ENCODE data around the gene KDM7A. TPM values are rescaled to one million over a fixed set of nuclear protein-coding genes. Genes with fewer than 3 reads are reported as not detected.

KDM7A gene
- total and polyA plus RNA-seq, 2 of the 8 experiments (the other 6 are each of a cell fraction or from before 2014, with no cell fraction given): 2.2 to 12.5 TPM

DNA sequence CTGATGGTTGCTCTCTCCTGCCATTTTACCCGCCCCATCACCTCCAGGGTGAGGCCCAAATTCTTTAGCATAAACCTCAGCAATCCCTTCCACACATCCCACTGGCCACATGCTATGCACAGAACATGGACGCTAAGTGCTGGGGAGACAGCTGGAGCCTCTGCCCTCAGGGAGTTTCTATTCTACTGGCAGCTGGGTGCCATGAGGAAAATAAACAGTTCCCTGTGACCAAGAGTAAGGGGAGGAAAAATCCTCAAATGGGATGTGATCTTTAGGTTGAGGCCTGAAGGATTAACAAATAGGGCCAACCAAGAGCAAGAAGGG, 115.2 kb downstream of the KDM7A start:
- Histone ChIP-seq H2AFZ (ENCODE audit: low read length) (no peak overlapping the region), H3K4me2 (ENCODE audit: insufficient read depth in 1 of 2, low read depth in 2 of 2, low read length in 2 of 2) (peak overlapping the region in 1 of 2 experiments; percentile 77; a peak in 1 of 4 replicates)

More for the DNA sequence above, 115.2 kb downstream of the KDM7A start:
- Histone ChIP-seq H2BK12ac (ENCODE audit: low read depth, low read length) (no peak overlapping the region), H3K79me2 (ENCODE audit: control insufficient read depth in 1 of 2, insufficient read depth in 2 of 2, low read length in 2 of 2) (no peaks in the 10 kb centered on the region), H4K20me1 (replicated peaks in 1 of 2; ENCODE audit: control insufficient read depth in 1 of 2, insufficient read depth in 2 of 2, low read length in 2 of 2) (no peaks in the 10 kb centered on the region), H3K36me3 (ENCODE audit: control insufficient read depth in 2 of 4, insufficient read depth in 4 of 4, low read length in 3 of 4) (no peaks in the 10 kb centered on the region), H3K79me1 (ENCODE audit: low read depth, low read length) (no peaks in the 10 kb centered on the region), H2BK5ac (ENCODE audit: low read depth, low read length) (no peak overlapping the region), H4K8ac (ENCODE audit: extremely low read depth, insufficient read depth, low read length) (no peak overlapping the region), H2BK15ac (ENCODE audit: low read length) (no peak overlapping the region; the same call in 1 of the 2 replicates), H2AK5ac (ENCODE audit: low read depth, low read length) (no peak overlapping the region), H3K4me3 (ENCODE audit: extremely low read depth in 1 of 4, insufficient read depth in 2 of 4, low read depth in 3 of 4, low read length in 4 of 4) (peak overlapping the region in 1 of 4 experiments; percentile 66; a peak in 2 of 8 replicates), H3K18ac (ENCODE audit: extremely low read depth, low read length) (no peak overlapping the region), H3K9ac (replicated peaks in 1 of 4; ENCODE audit: extremely low read depth in 1 of 4, low read depth in 3 of 4, low read length in 3 of 4) (no peak overlapping the region), H2BK20ac (ENCODE audit: low read length) (no peak overlapping the region), H3K27me3 (replicated peaks in 1 of 4; ENCODE audit: control insufficient read depth in 3 of 4, extremely low read depth in 1 of 4, insufficient read depth in 3 of 4, low read length in 3 of 4) (peaks cover 0 to 29% (median 24%) of the 10 kb centered on the region in 4 experiments; a peak in 6 of 7 replicates), H3K9me3 (ENCODE audit: insufficient read depth in 2 of 2, low read depth in 1 of 2, low read length in 1 of 2) (no peaks in the 10 kb centered on the region), H2BK120ac (replicated peaks; ENCODE audit: low read depth, low read length) (no peak overlapping the region), H3K27ac (ENCODE audit: low read depth, low read length) (no peak overlapping the region), H3K4ac (replicated peaks; ENCODE audit: insufficient read length, low read depth, low read length) (no peak overlapping the region), H3K23me2 (ENCODE audit: low read depth, low read length) (peaks cover 5% of the 10 kb centered on the region; the same call in 1 of the 2 replicates), H4K5ac (ENCODE audit: insufficient read length, low read depth, low read length) (no peak overlapping the region), H4K91ac (replicated peaks; ENCODE audit: insufficient read length, low read length) (no peak overlapping the region), H3K14ac (ENCODE audit: insufficient read length) (no peak overlapping the region), H3K56ac (replicated peaks; ENCODE audit: insufficient read length, low read depth, low read length) (no peak overlapping the region), H3K23ac (ENCODE audit: insufficient read length) (no peak overlapping the region), H3K4me1 (replicated peaks in 1 of 4; ENCODE audit: control insufficient read depth in 3 of 4, insufficient read depth in 4 of 4, low read length in 3 of 4) (peaks cover 0 to 2% (median 0%) of the 10 kb centered on the region in 4 experiments; a peak in 2 of 7 replicates)
- ChIA-PET CTCF (ENCODE audit: partially characterized antibody) (interaction anchor here (0.6 to 1.3 kb wide), 2 partner anchors 18 to 492 kb away, joined by 4 read pairs; no protein-coding TSS in a partner anchor), POLR2A (ENCODE audit: partially characterized antibody) (no interaction called here)
- DNase-seq (ENCODE audit: low read depth in 1 of 2, low spot score in 2 of 2): no peak
- 75% methylated on average over 2 of the region's 2 CpGs; no CpG with 5 or more reads in 1 of the 2 experiments for WGBS, 2 experiments (ENCODE audit: extremely low coverage in 1 of 2, insufficient coverage in 1 of 2, insufficient read length in 1 of 2, insufficient replicate concordance in 2 of 2, low coverage in 1 of 2, low lambda C conversion rate in 2 of 2, missing lambda C conversion rate in 1 of 2)
- no peak for TF ChIP-seq TBP (IDR thresholded peaks at IDR 0.05; ENCODE audit: low read depth, low read length)
- no peak for FAIRE-seq
